GM21447 (cell line): ENCODE data around the gene TIMM23B.
"Not testable (repeated sequence)": the region's sequence is repeated elsewhere in the genome, so short reads cannot be mapped to it uniquely, and the experiment has no call there.

Experiments used
- ATAC-seq: cut with Tn5 transposase; IDR thresholded peaks from one replicate; pipeline ENCODE4 v1.9.1; 2021; ENCODE audit not compliant: unreplicated experiment

TIMM23B gene, protein sequence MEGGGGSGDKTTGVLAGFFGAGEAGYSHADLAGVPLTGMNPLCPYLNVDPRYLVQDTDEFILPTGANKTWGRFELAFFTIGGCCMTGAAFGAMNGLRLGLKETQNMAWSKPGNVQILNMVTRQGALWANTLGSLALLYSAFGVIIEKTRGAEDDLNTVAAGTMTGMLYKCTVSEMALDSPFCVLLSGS

DNA sequence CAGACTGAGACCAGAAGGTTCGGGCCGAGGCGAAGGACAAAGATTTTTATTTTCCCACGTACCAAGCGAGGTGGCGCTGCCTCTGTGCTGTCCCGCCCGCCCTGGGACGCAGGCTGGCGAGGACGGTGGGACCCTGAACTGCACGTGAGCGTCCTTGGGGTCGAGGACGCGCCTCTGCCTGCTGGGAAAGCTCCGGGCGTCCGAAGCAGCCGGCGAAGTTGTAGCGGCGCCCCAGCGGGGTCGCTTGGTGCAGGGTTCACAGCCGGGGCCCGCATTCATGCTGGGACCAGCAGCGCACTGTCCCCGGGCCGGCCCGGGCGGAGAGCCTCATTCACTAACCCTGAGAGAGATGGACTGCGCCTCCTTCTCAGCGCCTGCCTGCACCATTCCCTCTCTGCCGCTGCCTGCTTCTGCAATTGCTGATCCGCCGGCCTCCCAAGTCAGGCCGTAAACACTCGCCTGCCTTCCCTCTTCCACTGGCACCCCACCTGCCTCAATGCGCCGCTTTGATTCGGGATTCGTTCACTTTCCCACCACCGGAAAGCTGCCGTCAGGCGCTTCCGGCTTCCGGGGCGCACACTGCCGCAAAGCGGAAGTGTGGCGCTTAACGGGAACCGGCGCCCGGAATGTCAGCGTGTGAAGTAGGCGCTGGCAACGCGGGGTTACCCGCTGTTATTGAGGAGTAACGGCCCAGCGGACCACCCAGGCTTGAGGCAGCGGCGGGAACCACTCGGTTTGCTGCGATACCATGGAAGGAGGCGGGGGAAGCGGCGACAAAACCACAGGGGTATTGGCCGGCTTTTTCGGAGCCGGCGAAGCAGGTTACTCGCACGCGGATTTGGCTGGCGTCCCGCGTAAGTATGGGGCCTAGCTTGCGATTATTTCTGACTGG is at the start of gene TIMM23B, which contains the start of gene PARG:
TIMM23B (plus strand) TSS at position 607 of the 892 bp plus-strand sequence; CDS start at position 749, 142 bp downstream.
PARG (minus strand) TSS at position 581 of the 892 bp plus-strand sequence; CDS start at position 279, 302 bp downstream.
- peak; percentile 75 for ATAC-seq

DNA sequence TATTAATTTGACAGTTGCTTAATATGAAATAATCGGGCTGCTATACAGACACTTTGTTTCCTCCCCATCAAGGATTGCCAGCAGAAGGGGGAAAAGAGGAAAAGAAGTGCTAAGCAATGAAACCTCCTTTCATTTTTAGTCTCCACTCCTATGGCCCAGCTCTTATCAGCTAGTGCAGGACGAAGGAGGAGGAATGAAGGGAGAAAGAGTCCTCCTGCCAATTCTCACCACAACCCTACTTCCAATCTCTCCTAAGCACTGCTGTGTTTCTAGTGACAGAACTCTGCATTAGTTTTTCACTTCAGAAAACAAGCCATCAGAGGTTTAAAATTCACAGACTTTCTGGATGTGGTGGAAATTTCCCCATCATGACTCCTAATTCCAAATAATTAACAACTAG is 41.9 kb upstream of the TIMM23B start:
- not testable (repeated sequence) for ATAC-seq

DNA sequence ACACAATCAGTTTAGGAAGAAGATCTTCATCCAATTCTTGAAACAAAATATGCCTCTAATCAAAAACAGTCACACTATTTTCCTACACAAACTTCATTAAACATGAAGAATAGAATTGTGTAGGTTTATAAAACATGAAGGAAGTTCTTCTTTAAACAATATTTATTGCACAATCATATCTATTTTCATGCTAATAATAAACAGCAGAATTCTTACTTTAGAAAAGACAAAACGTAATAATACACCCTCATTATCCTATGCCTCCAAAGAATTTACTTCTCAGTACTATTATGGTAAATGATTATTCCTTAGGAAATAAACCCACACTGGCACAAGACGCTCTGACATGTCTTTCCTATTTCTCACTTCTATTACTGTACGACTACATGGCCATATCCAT is 41.4 kb upstream of the TIMM23B start:
- ATAC-seq, result not testable (repeated sequence)

DNA sequence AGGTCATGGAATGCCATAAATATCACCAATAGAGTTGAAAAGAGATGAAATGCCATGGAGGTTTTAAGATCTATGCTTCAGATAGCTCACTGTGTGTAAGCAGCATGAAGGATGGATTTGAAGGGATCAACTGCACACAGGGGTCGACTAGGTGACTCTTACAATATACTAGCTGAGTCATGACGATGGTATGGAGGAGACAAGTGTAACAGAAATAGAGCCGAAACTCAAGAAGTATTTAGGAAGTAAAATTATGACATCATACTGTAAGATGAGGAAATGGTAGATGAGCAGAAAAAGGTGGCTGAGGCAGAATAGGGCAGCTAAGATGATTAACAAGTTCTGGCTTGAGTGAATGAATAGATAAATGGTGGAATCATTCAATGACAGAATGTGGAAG is 38.0 kb upstream of the TIMM23B start:
- not testable (repeated sequence) for ATAC-seq

DNA sequence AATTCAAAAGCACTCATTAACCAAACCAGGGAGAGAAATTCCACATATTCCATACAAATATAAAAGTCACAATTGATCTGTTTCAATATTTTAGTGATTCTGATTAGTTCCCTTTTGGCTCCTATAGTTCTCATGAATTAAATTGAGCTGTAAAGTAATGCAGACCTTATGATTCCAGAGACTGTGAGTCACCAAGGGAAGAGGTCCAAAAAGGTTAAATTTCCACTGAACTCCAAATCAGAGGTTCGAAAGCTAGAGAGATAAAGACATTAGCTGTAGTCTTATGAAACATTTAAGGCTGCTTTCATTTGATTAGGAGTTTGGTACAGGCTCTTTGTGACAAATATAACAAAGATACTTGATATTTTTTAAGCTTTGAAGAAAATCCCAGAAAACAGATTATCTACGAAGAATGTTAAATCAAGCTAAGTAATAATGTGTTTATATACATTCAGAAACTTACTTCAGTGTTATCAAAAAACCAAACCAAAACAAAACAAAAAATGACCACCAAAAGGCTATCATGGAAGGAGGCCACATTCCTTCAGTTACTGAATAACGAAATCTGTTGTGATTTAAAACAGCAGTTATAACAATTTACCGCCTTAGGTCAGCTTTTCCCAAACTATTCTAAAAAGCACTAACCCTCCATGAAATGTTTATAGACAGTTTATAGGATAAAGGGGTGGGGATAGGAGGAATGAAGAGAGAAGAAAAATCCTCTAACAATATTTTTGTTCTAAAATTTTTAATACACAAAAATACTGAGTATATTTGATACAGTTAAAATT is 33.4 kb upstream of the TIMM23B start:
- not testable (repeated sequence) for ATAC-seq

DNA sequence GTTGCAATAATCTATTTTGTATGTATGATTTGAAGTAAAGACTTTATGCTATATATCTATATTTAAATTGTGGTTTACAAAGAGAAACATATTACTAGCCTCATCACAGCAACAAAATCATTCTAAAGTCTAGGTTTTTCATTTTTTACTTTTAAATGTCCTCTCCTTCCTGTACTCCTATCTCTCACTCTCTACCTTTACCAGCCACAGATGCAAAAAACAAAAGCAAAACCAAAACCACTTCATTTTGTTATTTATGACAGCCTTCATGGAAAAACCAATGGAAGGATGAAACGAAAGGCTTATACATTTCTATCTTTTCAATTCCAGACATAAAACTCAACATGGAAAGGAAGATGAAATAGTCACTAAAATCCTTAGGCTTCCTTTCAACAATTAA is 31.6 kb upstream of the TIMM23B start:
- ATAC-seq, result not testable (repeated sequence)

DNA sequence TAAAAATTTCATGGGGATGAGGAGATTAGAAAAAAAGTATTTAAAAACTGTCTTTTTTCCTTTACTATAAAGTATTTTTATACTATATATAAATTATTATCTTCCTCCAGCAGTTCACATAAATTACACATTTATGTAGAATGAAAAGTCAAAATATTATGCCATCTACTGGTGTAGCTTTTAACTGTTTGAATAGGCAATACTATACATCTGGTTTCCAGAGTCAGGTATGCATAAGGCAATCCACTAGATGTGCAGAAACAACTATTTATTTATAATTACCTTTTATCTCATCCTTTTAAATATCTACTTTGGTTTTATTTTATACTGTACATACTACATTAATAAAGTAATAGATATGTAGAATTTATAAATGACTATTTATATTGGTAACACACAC is 25.4 kb upstream of the TIMM23B start:
- not testable (repeated sequence) for ATAC-seq

DNA sequence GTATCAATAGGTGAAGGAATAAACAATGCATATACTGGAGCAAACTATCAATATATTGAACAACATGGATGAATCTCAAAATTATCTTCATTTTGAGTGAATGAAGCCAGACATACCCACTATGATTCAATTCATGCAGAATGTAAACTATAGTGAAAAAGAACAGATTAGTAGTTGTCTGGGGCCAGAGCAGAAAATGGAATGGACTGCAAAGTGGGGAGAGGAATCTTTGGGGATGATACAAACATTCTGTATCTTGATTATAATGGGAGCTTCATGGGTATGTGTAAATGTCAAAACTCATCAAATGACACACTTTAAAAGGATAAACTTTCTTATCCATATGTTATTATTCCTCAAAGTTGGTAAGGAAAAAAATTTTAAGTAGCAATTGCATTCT is 23.9 kb upstream of the TIMM23B start:
- ATAC-seq, result not testable (repeated sequence)

DNA sequence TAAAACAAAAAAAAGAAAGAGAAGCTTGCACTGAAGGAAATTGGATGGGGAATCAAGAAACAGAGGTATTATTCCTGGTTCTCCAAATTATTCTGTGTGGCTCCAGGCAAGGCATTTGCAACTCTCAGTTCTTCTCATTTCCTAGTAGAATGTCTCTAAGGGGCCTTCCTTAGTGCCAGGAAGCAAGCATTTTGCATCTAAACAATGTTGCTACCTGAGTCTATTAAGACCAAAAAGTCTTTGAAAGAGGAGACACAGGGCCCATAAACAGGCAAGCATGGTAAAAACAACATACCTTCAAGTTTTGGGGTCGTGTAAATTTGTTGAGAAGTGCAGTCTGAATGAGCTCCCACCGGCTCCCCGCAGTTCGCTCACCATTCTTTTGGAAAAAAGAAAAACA is 19.8 kb upstream of the TIMM23B start:
- not testable (repeated sequence) for ATAC-seq

DNA sequence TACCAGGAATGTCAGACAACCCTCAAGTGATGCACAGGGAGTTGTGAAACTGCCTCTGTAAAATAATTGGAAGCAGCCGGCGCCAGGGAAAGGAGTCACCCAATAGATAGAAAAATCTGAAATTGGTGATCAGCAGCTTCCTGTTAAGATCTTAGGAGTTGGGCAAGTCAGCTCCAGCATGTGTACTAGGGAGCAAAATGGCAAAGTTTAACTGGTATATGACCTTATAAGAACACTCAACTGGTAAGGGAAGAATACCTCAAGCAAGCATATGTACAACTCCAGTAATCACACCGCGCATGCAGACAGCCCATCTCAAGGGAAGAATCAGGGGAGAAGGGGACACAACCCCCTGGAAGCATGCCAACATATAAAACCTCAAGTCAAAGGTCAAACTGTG is 18.3 kb upstream of the TIMM23B start:
- ATAC-seq, result not testable (repeated sequence)

DNA sequence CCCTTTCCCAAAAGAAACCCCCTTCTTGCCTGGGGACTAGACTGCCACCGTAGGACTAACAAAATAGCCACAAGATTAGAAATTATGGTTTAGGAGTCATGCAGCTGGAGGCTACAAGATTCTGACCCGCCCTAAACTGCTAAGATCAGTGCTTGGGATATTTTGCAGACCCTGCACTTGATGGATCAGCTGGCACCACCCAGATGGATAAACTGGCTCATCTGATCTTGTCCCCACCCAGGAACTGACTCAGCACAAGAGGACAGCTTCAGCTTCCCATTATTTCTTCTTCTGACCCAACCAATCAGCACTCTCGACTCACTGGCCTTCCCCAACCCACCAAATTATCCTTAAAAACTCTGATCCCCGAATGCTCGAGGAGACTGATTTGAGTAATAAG is 10.6 kb upstream of the TIMM23B start:
- ATAC-seq, result not testable (repeated sequence)

DNA sequence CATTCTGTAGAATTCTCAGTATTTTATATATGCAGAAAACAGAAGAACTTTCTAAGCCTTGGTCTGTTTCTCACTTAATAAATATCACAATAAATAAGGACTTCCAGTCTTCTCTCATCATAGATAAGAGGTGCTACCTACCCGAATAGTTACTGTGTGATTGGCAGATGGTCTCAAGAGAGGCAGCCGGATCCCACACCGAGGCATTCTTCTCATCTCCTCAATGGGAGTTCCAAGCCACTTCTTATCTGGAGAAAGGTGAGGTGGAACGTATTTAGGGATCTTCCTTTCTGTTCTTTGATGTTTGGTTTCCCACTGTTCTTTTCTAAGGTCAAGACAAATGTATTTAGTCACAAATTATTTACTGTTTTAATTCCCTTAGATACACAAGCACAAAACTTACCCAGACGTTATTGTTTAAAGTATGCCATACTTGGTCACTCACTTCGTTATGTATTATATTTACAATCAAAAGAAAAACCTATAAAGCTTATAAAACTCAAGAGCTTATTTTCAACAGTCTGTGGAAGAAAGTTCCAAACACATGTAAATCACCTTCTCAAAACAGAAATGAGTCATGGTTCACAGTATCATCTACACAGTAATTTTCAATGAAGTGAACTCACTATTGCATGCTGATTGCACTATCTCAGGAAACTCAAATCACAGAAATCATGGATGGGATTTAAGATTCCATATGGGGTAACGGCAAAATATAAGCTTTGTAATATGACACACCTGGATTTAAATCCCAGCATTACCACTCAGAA is 9.7 kb upstream of the TIMM23B start:
- not testable (repeated sequence) for ATAC-seq

DNA sequence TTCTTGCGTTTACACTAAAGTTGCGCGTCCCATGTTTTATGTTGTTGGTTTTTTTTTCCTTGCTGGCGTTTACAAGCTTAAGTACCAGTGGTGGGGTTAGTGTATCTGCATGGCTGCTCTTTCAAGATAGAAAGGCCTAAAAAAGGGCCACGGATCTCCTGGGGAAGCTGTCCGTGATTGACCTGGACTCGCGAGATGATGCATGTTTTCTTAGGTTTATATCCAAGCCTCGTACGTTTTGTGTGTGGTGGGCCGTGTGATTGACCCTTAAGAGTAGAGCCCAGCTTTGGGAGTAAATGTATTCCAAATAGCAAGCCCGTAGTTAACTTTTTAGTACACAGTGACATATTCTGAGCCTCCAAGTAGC is 469 bp downstream of the TIMM23B start:
- peak; percentile 16 for ATAC-seq

DNA sequence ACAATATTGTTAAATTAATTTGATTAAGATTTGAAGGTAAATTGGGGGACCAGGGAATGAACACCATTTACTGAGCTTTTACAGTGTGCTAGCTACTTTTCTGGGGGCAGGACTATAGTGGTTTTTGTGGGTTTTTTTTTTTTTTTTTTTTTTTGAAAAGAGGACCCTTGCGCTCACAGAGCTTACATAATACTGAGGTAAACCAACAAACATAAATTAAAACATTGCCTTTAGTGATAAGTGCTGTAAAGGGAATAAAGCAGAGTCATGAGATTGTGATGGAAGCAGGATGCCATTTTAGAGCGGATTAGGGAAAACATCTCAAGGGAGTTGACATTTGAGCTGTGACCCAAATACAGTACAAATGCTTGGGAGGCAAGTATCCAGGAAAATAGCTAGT is 1.8 kb downstream of the TIMM23B start:
- not testable (repeated sequence) for ATAC-seq

DNA sequence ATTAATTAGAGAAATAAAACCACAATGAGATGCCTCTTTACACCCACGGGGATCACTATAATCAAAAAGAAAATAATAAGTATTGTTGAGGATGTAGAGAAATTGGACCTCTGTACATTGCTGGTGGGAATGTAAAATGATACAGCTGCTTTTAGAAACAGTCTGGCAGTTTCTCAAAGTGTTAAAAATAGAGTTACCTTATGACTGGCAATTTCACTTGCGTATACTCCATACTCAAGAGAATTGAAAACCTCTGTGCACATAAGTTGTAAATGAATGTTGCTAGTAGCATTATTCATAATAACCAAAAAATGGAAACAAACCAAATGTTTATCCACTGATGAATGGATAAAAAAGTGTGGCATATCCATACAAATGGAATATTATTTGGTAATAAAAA is 6.3 kb downstream of the TIMM23B start:
- peak; percentile 83 for ATAC-seq

DNA sequence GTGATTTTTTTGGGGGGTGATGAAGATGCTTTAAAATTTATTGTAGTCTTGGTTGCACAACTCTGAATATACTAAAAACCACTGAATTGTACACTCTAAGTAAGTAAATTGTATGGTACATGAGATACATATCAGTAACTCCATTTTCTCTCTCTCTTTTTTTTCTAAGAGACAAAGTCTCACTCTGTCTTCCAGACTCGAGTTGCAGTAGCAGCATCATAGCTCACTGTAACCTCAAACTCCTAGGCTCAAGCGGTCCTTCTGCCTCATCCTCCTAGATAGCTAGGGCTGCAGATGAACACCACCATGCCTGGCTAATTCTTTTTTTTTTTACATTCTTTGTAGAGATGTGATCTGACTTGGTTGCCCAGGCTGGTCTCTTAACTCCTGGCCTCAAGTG is 6.9 kb downstream of the TIMM23B start:
- not testable (repeated sequence) for ATAC-seq

DNA sequence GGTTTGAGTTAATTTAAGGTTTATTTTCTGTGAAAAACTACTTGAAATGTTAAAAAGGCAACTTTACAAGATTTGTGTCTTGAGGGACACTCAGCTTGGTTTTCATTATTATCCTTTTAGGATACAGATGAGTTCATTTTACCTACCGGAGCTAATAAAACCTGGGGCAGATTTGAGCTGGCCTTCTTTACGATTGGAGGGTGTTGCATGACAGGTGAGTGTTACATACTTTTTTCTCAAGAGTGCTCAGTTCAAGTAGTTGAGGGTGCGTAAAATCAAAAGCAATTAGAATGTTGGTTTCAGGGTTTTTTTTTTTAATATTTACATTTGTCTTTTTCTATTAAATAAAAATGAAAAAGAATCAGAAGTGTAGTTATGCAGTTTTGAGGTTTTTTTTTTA is 10.2 kb downstream of the TIMM23B start:
- not testable (repeated sequence) for ATAC-seq

DNA sequence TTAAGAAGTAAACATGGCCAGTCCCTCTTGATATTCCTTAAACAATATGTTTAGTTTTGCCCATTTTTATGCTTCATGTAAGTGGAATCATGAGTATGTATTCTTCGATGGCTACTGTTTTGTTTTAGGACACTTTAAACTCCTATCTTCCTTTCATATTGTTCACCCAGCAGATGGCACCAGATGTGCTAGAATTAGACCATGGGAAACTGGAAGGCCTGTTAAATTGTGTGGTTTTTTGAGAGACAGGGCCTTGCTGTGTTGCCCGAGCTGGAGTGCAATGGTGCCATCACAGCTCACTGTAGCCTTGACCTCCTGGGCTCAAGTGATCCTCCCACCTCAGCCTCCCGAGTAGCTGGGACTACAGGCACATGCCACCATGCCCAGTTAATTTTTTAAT is 11.3 kb downstream of the TIMM23B start:
- ATAC-seq, result not testable (repeated sequence)

DNA sequence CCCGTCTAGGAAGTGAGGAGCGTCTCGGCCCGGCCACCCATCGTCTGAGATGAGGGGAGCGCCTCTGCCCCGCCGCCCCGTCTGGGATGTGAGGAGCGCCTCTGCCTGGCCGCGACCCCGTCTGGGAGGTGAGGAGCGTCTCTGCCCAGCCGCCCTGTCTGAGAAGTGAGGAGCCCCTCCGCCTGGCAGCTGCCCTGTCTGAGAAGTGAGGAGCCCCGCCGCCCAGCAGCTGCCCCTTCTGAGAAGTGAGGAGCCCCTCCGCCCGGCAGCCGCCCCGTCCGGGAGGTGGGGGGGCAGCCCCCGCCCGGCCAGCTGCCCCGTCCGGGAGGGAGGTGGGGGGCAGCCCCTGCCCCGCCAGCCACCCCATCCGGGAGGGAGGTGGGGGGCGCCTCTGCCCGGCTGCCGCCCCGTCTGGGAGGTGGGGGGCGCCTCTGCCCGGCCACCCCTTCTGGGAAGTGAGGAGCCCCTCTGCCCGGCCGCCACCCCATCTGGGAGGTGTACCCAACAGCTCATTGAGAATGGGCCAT is 28.5 kb downstream of the TIMM23B start:
- ATAC-seq, result not testable (repeated sequence)

DNA sequence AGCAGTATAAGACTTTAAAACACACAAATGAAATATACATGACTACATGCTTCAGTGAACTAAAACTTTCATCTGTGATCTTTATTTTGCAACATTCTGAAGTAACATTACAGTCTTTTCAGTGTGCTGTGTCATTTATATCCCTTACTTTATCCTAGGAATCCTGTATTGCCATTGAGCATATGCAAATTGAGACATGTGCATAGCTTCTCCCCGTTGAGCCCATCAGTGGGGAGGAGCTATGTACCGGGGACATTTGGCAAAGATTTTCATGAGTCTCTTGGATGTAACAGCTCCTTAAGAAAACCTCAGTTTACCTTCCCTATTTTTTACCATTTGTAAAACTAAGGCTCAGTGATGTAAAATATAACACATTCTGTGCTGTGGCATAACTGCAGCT is 29.6 kb downstream of the TIMM23B start:
- not testable (repeated sequence) for ATAC-seq
